Natural killer cell (primary cell): ENCODE measurements around the gene IGLL1. TPM values are rescaled to one million over a fixed set of nuclear protein-coding genes. Genes with fewer than 3 reads are reported as not detected.

ENCODE experiments used
- ATAC-seq, 3 donors: fragments of 150-1000 bp in 2 of 3; fragments of 200-7000 bp in 1 of 3; cut with Tn5 transposase; 1 replicate in 1 of 3; 2 replicates in 2 of 3; pipeline ENCODE4 v1.10.0; 2021; ENCODE audit warnings: mild to moderate bottlenecking in 2 of 3, moderate library complexity in 2 of 3
- DNase-seq, 2 donors: peaks; one replicate each; pipeline versions ENCODE4 v3.0.0 to v3.0.0-alpha.2; 2013 to 2021; ENCODE audit warnings: mixed read lengths in 1 of 2
- H3K27ac ChIP-seq: one replicate; pipeline ENCODE4 v1.5.1; 2013; ENCODE audit warnings: mild to moderate bottlenecking, low read length
- H3K27me3 ChIP-seq: one replicate; pipeline ENCODE4 v1.6.1; 2013; ENCODE audit warnings: low read length; ENCODE audit not compliant: control insufficient read depth, insufficient read depth
- H3K36me3 ChIP-seq: one replicate; pipeline ENCODE4 v1.6.1; 2013; ENCODE audit warnings: low read length; ENCODE audit not compliant: control insufficient read depth, insufficient read depth
- H3K4me1 ChIP-seq: one replicate; pipeline ENCODE4 v1.6.1; 2013; ENCODE audit warnings: low read length; ENCODE audit not compliant: control insufficient read depth, insufficient read depth
- H3K4me3 ChIP-seq: one replicate; pipeline ENCODE4 v1.5.1; 2013; ENCODE audit warnings: low read length
- H3K9me3 ChIP-seq: one replicate; pipeline ENCODE4 v1.6.1; 2013; ENCODE audit warnings: low read length; ENCODE audit not compliant: control insufficient read depth, insufficient read depth
- H3K27ac Mint-ChIP-seq, 2 donors: one replicate each; pipeline ENCODE4 v1.8.0; 2022; ENCODE audit warnings: mild to moderate bottlenecking in 2 of 2, mixed read lengths in 2 of 2, moderate library complexity in 1 of 2
- H3K27me3 Mint-ChIP-seq, 2 donors: one replicate each; pipeline ENCODE4 v1.8.0; 2022; ENCODE audit warnings: low read depth in 2 of 2, mixed read lengths in 2 of 2
- H3K36me3 Mint-ChIP-seq: one replicate; pipeline ENCODE4 v1.8.0; 2022; ENCODE audit warnings: mixed read lengths
- H3K4me1 Mint-ChIP-seq, 2 donors: one replicate each; pipeline ENCODE4 v1.8.0; 2022; ENCODE audit warnings: mixed read lengths in 2 of 2
- H3K4me3 Mint-ChIP-seq: one replicate; pipeline ENCODE4 v1.8.0; 2022; ENCODE audit warnings: mild to moderate bottlenecking, moderate library complexity, mixed read lengths
- H3K9me3 Mint-ChIP-seq, 2 donors: one replicate each; pipeline ENCODE4 v1.8.0; 2022; ENCODE audit warnings: mixed read lengths in 2 of 2
- CTCF ChIP-seq: fragments of 200-600 bp; IDR thresholded peaks from one replicate; pipeline ENCODE4 v1.8.0; 2022; ENCODE audit warnings: antibody characterized with exemption
- WGBS: methylation state at CpG from one replicate; pipeline ENCODE4 v1.1.7; 2013; ENCODE audit warnings: missing lambda C conversion rate; ENCODE audit not compliant: insufficient coverage; 5-methylcytosine and 5-hydroxymethylcytosine counted together
- intact Hi-C: fragments of 100-400 bp; cut with micrococcal nuclease; formaldehyde crosslinking; loops from one replicate; pipeline ENCODE4 v1.14.2; 2022
- total RNA-seq, 4 donors: library from RNA; stranded (reverse); fragments of 120-200 nt in 1 of 4; gene quantifications; one replicate each; pipeline versions ENCODE4 v1.2.3 to v1.2.4, GENCODE V29; 2013 to 2022

IGLL1 gene
- total RNA-seq, 3 donors from 2014 or later (not counting 1 experiment from before 2014, with no cell fraction given), result not detected

- peak; percentile 48 to 82 (median 73) for ATAC-seq
- 8% methylated on average over 11 of the region's 11 CpGs for WGBS
- peak overlapping the region; percentile 87 for H3K4me3 Mint-ChIP-seq
- intact Hi-C loops, result no loop called here
- peaks cover 7 to 8% of the 10 kb centered on the region in 2 donors for H3K4me1 Mint-ChIP-seq
- Histone ChIP-seq H3K36me3 (no peaks in the 10 kb centered on the region), H3K9me3 (no peaks in the 10 kb centered on the region), H3K4me3 (peak overlapping the region; percentile 34), H3K27ac (no peak overlapping the region), H3K4me1 (peaks cover 14% of the 10 kb centered on the region), H3K27me3 (peaks cover 6% of the 10 kb centered on the region)
- no peaks in the 10 kb centered on the region for H3K9me3 Mint-ChIP-seq
- H3K27ac Mint-ChIP-seq, result peak overlapping the region in 1 of 2 donors; percentile 66
- TF ChIP-seq CTCF, result no peak
- no peaks in the 10 kb centered on the region for H3K36me3 Mint-ChIP-seq
- peak in 1 of 2 donors; percentile 19 for DNase-seq
- peaks cover 8 to 21% of the 10 kb centered on the region in 2 donors for H3K27me3 Mint-ChIP-seq
Observed at GRCh38 chr22:23565305-23565914, 14.7 kb downstream of the IGLL1 start.

GRCh38 chr22:23564276-23564675 is 15.8 kb downstream of the IGLL1 start:
- Histone ChIP-seq H3K27me3 (peaks cover 6% of the 10 kb centered on the region), H3K4me3 (no peak overlapping the region), H3K27ac (no peak overlapping the region), H3K9me3 (no peaks in the 10 kb centered on the region), H3K36me3 (no peaks in the 10 kb centered on the region), H3K4me1 (peaks cover 14% of the 10 kb centered on the region)
- 78% methylated on average over 7 of the region's 7 CpGs for WGBS
- Mint-ChIP-seq H3K36me3 (no peaks in the 10 kb centered on the region), H3K27ac (no peak overlapping the region), H3K9me3 (no peaks in the 10 kb centered on the region), H3K4me1 (peaks cover 7 to 8% of the 10 kb centered on the region in 2 donors), H3K27me3 (peaks cover 8 to 21% of the 10 kb centered on the region in 2 donors), H3K4me3 (no peak overlapping the region)
- intact Hi-C loops, result no loop called here
- no peak for TF ChIP-seq CTCF
- ATAC-seq (no peak), DNase-seq (no peak)

GRCh38 chr22:23563111-23563510 is 17.0 kb downstream of the IGLL1 start:
- no peak for DNase-seq

More at GRCh38 chr22:23563111-23563510, 17.0 kb downstream of the IGLL1 start:
- H3K9me3 ChIP-seq, result no peaks in the 10 kb centered on the region
- H3K4me1 ChIP-seq, result peaks cover 14% of the 10 kb centered on the region
- no peaks in the 10 kb centered on the region for H3K36me3 Mint-ChIP-seq
- no peak for ATAC-seq
- TF ChIP-seq CTCF, result no peak
- H3K27me3 Mint-ChIP-seq, result peaks cover 15 to 23% of the 10 kb centered on the region in 2 donors
- H3K27me3 ChIP-seq, result peaks cover 6% of the 10 kb centered on the region
- no peaks in the 10 kb centered on the region for H3K36me3 ChIP-seq
- no peak overlapping the region for H3K27ac ChIP-seq
- H3K4me3 ChIP-seq, result no peak overlapping the region
- no peak overlapping the region for H3K27ac Mint-ChIP-seq
- 80% methylated on average over 9 of the region's 9 CpGs for WGBS
- intact Hi-C loops, result no loop called here
- H3K9me3 Mint-ChIP-seq, result no peaks in the 10 kb centered on the region
- no peak overlapping the region for H3K4me3 Mint-ChIP-seq
- peaks cover 7 to 8% of the 10 kb centered on the region in 2 donors for H3K4me1 Mint-ChIP-seq
